HG02970 (cell line): Measurements from ENCODE around the gene ARHGAP28.

ENCODE experiments used
- ATAC-seq: cut with Tn5 transposase; IDR thresholded peaks from one replicate; pipeline ENCODE4 v1.9.1; 2021; ENCODE audit warnings: mild to moderate bottlenecking, moderate library complexity, moderate number of reproducible peaks; ENCODE audit not compliant: unreplicated experiment, low FRiP score

The ARHGAP28 gene

DNA sequence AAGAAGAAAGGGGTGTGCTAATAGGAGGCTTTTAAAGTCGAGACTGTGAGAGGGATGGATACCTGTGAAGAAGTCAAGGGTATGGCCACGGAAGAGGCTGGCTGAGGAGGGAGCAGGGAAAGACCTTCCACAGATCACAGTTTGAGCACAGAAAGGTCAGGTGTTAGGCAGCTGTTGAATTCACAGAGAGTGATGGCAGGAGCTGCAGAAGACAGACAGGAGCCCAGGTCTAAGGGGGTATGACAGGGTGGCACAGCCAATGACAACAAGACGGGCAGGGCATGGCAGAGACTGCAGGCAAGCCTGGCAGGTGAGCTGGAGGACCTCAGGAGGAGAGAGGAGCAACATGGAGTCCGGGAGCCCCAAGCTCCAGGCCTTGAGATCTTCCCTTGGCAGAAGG lies 225.0 kb downstream of the ARHGAP28 start:
- ATAC-seq: no peak

DNA sequence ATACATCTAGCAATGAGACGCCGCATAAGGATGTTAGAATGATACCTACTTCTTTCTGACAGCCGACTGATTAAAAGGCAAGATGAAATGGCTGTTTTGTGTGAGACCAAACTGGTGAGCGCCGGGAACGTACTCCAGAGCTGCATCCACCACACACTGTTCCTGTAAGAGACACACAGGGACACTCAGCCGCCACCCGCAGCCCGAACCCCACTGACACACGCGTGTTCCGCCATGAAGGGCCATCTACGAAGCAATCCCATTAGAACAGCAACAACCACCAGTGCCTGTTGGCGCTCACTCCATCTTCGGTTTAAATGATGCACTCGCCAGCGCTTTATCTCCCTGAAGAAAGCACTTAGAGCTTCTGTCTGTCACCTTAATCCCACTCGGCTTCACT lies 225.8 kb downstream of the ARHGAP28 start:
- ATAC-seq: no peak

DNA sequence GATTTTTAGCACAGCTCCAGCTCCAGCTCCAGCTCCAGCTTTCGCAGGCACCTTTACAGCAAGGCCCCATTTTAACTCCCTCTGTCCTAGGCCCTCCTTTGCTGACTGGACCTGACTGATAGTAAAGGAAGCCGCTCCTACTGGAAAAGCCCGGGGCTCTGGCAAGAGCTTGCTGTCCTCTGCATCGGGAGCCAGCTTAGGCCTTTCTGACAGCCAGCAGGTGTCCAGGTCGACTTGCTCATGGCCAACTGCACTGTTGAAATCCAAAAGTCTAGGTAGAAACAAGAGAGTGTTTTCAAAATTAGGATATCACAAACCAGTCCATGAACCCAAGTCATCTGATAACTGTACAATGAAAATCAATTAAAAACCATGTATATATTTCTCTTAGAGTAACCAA lies 227.0 kb downstream of the ARHGAP28 start:
- no peak for ATAC-seq

DNA sequence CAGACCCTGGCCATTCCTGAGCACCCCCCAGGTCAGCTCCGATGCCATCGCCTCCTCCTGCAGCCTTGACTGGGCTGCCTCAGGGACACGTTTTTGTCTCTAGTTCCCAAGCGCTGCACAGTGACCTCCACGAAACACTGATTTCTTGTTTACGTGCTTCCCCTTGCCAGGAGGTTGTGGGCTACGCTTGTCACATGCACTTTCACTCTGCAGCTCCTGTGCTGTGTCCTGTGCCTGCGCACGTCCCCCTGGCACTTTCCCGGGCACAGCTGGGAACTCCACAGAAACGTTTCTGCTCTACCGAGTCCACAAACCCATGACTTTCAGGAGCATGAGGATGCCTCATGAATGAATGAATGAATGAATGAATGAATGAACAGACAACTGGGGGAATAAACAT lies 227.5 kb downstream of the ARHGAP28 start:
- ATAC-seq: no peak

DNA sequence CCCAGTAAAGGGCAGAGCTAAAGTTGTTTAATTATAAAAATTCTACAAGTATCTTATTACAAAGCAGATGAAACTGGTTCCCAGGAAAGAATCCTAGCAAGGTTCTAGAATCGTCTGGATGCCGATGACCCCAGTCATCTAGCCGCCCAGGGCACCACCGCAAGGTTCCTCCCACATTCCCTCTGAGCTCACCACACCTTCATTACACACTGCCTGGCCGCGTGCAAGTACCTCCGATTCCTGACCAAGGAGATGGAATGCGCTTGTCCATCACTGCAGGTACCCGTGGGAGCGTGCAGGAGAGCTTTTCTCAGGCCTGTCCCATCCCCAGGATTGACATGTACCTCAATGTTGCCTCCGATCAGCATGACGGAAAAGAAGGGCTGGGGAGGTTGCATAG lies 229.6 kb downstream of the ARHGAP28 start:
- no peak for ATAC-seq

DNA sequence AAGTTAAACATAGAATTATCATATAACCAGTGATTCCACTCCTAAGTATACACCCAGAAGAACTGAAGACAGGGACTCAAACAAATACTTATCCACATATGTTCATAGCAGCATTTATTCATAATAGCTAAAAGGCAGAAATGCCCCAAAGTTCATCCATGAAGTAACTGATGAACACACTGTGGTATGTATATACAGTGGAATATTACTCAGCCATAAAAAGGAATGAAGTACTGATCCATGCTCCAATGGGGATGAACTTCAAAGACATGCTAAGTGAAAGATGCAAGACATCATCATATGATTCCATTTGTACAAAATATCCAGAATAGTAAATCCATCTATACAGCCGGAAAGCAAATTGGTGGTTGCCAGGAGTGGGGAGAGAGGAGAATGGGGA lies 230.6 kb downstream of the ARHGAP28 start:
- no peak for ATAC-seq

DNA sequence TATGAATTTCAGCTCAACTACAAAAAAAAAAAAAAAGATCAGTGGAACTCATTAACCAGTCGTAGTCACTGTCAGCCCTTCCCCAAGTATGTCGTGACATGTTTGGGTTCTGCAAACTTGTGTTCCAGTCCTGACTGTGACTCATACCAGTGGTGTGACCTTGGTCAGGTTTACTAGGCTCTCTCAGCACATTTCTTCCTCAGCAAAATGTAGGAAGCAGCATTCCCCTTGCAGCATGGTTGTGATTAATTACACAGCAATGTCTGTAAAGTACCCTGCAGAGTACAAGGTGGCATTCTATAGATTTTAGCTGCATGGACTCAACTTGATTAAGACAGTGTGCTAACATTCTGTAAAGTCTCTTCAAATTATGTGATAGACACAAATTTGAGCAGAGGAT lies 231.1 kb downstream of the ARHGAP28 start:
- no peak for ATAC-seq

DNA sequence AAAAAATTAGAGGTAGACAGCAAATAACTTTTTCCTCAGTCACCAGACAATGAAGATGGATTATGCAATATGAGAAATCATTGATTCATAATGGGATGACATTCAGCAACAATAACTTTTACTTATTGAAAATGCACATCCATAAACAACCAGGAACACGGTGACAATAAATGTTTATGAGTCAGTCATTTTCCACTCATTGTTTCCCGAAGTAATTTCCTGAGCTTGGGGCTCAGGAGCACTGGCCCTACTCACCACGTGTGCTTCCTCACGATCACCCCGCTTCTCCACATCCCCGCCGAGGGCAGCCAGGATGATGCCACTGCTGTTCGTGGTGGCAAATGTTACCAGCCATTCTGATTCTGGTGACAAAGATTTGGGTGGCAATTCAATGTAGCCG lies 231.8 kb downstream of the ARHGAP28 start:
- no peak for ATAC-seq

DNA sequence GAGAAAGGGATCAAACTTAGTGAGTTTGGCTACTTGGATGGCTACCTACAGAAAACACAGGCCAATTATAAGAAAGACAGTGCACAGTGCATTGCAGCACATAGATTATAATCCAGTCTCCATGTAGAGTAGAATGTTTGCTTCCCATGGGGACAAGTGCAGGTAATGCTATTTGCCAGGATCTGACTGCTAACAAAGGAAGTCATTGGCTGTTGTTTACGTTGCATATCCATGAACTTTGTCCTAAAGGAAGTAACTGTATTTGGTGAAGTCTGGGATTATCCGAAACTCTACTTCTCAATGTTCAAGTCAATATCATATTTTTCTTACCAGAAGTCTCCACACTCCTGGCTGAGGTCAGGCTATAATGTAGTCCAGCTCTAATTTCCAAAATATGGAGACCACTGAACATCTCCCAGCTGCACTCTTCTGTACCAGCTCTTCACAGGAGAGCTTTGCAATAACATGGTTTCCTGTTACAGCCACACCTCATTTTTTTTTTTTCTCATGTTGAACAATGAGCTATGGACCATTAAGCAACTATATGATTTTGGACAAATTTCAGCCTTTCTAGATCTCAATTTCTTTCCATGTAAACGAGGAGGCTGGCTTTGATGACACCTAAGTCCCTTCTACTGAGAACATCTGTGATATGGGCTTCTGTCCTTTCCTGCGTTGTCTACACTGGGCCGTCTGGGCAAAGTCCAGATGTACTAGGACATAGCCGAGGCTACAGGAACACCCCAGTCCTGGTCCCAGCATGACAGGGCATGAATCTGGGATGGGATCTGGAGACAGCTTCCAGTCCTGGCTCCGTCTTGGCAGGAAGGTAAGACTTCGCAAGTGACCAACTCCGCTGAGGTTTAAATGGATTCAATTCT lies 233.3 kb downstream of the ARHGAP28 start:
- ATAC-seq: no peak

DNA sequence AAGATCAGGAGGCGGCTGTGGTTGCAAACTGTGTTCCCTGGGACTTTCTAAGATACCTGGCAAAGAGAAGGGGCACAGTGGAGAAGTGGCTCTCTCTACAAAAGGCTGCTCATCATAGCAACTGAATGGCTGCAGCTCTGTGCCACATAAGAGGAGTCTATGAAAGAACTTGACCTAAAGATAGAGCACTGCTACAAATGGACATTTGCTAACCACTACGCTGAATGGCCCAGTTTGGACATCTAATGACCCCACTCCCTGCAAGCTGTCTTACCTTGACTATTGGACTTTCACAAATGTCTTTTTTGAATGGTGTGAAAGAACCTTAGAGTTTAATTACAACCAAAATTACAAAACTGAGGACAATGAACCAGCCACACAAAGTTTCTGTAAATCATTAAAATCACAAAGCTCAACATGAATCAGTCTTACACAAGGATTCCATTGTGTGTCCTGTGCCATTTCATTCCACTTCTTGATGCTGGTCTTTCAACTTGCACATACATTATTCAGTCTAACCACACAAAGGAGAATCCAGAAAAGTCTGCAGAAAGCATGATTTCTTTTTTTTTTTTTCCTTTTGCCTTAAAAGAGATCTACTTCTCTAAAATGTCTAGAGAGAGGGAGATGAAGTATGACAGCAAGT lies 234.1 kb downstream of the ARHGAP28 start:
- ATAC-seq: no peak
